ENCODE measurements around the gene ZNF565.
"Not testable (repeated sequence)": the region's sequence is repeated elsewhere in the genome, so short reads cannot be mapped to it uniquely, and the experiment has no call there.

Gene ZNF565

GRCh38 chr19:36186722-36187121 is 27.7 kb downstream of the ZNF565 start:
- H3K14ac ChIP-seq (ENCODE audit: low read length in 2 of 2); H3K79me1 ChIP-seq (replicated peaks; ENCODE audit: low read length, poor library complexity, severe bottlenecking); H4K8ac ChIP-seq (ENCODE audit: low read length); H2AK5ac ChIP-seq (ENCODE audit: low read length, severe bottlenecking); H3K27me3 ChIP-seq (ENCODE audit: control insufficient read depth in 1 of 2, insufficient read depth in 1 of 2, low read length in 2 of 2); DNase-seq; H3K9me3 ChIP-seq (ENCODE audit: control insufficient read depth, low read length); H2BK12ac ChIP-seq (ENCODE audit: low read length in 2 of 2); H3K4me1 ChIP-seq (ENCODE audit: control insufficient read depth, insufficient read depth, low read depth, low read length); H3K23ac ChIP-seq (ENCODE audit: low read length in 2 of 2); H2BK15ac ChIP-seq (ENCODE audit: low read depth, poor library complexity, severe bottlenecking); H2AFZ ChIP-seq (ENCODE audit: low read depth, low read length); H2BK5ac ChIP-seq (ENCODE audit: low read depth, low read length, poor library complexity, severe bottlenecking); H4K91ac ChIP-seq (ENCODE audit: low read length); H3K4me3 ChIP-seq (ENCODE audit: insufficient read depth in 1 of 2, low read depth in 1 of 2, low read length in 2 of 2); H2BK120ac ChIP-seq (ENCODE audit: low read depth, low read length); H3K27ac ChIP-seq (ENCODE audit: low read length, poor library complexity, severe bottlenecking); H3K4ac ChIP-seq (ENCODE audit: low read depth in 1 of 2, low read length in 2 of 2); H3K4me2 ChIP-seq (ENCODE audit: low read length, poor library complexity, severe bottlenecking); H3K9ac ChIP-seq (ENCODE audit: low read length); H3K18ac ChIP-seq (ENCODE audit: low read depth in 1 of 2, low read length in 2 of 2): not testable (repeated sequence)
- WGBS, result 90% methylated on average over 5 of the region's 5 CpGs
- peaks cover 17 to 20% of the 10 kb centered on the region in 2 experiments for H3K36me3 ChIP-seq (ENCODE audit: control insufficient read depth in 1 of 2, insufficient read depth in 2 of 2, low read depth in 1 of 2, low read length in 2 of 2)

DNA sequence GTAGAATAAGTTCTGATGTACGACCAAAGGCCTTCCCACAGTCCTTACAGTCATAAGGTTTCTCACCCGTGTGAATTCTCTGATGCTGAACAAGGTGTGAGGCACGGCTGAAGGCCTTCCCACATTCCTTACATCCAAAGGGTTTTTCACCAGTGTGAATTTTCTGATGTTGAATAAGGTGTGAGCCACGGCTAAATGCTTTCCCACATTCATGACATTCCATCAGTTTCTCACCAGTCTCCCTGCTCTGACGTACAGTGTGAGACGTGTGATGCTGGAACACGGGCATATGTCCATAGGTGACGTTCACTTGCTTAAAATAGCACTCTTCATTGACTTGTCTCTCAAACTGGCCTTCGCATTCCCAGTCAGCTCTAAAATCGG is 31.2 kb downstream of the ZNF565 start:
- H4K8ac ChIP-seq (ENCODE audit: low read length), result no peak overlapping the region
- H3K4me1 ChIP-seq (ENCODE audit: control insufficient read depth, insufficient read depth, low read depth, low read length), result no peaks in the 10 kb centered on the region
- H2BK15ac ChIP-seq (ENCODE audit: low read depth, poor library complexity, severe bottlenecking), result no peak overlapping the region
- no peak overlapping the region for H3K23ac ChIP-seq (ENCODE audit: low read length in 2 of 2)
- 80% methylated on average over 10 of the region's 10 CpGs for WGBS
- peaks cover 15 to 16% of the 10 kb centered on the region in 2 experiments for H3K36me3 ChIP-seq (ENCODE audit: control insufficient read depth in 1 of 2, insufficient read depth in 2 of 2, low read depth in 1 of 2, low read length in 2 of 2)
- no peak overlapping the region for H3K4ac ChIP-seq (ENCODE audit: low read depth in 1 of 2, low read length in 2 of 2)
- no peak overlapping the region for H2AFZ ChIP-seq (ENCODE audit: low read depth, low read length)
- no peak overlapping the region for H2AK5ac ChIP-seq (ENCODE audit: low read length, severe bottlenecking)
- H2BK120ac ChIP-seq (ENCODE audit: low read depth, low read length), result no peak overlapping the region
- DNase-seq, result no peak
- H3K4me2 ChIP-seq (ENCODE audit: low read length, poor library complexity, severe bottlenecking), result no peak overlapping the region
- no peak overlapping the region for H2BK12ac ChIP-seq (ENCODE audit: low read length in 2 of 2)
- no peak overlapping the region for H4K91ac ChIP-seq (ENCODE audit: low read length)
- no peak overlapping the region for H2BK5ac ChIP-seq (ENCODE audit: low read depth, low read length, poor library complexity, severe bottlenecking)
- H3K14ac ChIP-seq (ENCODE audit: low read length in 2 of 2), result no peak overlapping the region
- H3K27ac ChIP-seq (ENCODE audit: low read length, poor library complexity, severe bottlenecking), result peak overlapping the region; percentile 38
- no peaks in the 10 kb centered on the region for H3K79me1 ChIP-seq (replicated peaks; ENCODE audit: low read length, poor library complexity, severe bottlenecking)
- H3K9me3 ChIP-seq (ENCODE audit: control insufficient read depth, low read length), result peaks cover 9% of the 10 kb centered on the region
- no peaks in the 10 kb centered on the region for H3K27me3 ChIP-seq (ENCODE audit: control insufficient read depth in 1 of 2, insufficient read depth in 1 of 2, low read length in 2 of 2)
- H3K4me3 ChIP-seq (ENCODE audit: insufficient read depth in 1 of 2, low read depth in 1 of 2, low read length in 2 of 2), result no peak overlapping the region
- no peak overlapping the region for H3K18ac ChIP-seq (ENCODE audit: low read depth in 1 of 2, low read length in 2 of 2)
- no peak overlapping the region for H3K9ac ChIP-seq (ENCODE audit: low read length)

DNA sequence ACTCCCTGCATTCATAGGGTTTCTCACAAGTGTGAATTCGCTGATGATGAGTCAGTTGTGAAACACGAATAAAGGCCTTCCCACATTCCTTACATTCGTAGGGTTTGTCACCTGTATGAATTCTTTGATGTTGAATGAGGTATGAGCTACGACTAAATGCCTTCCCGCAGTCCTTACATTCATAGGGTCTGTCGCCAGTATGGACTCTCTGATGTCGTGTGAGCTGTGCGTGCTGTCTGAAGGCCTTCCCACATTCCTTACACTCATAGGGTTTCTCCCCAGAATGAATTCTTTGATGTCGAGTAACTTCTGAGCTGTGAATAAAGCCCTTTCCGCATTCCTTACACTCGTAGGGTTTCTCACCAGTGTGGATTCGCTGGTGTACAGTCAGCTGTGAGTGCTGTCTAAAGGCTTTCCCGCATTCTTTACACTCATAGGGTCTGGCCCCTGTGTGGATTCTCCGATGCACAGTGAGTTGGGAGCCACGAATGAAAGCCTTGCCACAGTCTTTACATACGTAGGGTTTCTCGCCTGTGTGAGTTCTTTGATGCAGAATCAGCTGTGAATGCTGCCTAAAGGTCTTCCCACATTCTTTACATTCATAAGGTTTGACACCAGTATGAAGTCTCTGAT is 31.7 kb downstream of the ZNF565 start:
- no peak overlapping the region for H2BK120ac ChIP-seq (ENCODE audit: low read depth, low read length)
- H2BK15ac ChIP-seq (ENCODE audit: low read depth, poor library complexity, severe bottlenecking), result no peak overlapping the region
- no peak overlapping the region for H3K4me2 ChIP-seq (ENCODE audit: low read length, poor library complexity, severe bottlenecking)
- H2BK5ac ChIP-seq (ENCODE audit: low read depth, low read length, poor library complexity, severe bottlenecking), result no peak overlapping the region
- no peak overlapping the region for H2BK12ac ChIP-seq (ENCODE audit: low read length in 2 of 2)
- H3K14ac ChIP-seq (ENCODE audit: low read length in 2 of 2), result no peak overlapping the region
- no peak overlapping the region for H4K91ac ChIP-seq (ENCODE audit: low read length)
- no peak overlapping the region for H4K8ac ChIP-seq (ENCODE audit: low read length)
- H3K36me3 ChIP-seq (ENCODE audit: control insufficient read depth in 1 of 2, insufficient read depth in 2 of 2, low read depth in 1 of 2, low read length in 2 of 2), result peaks cover 12 to 16% of the 10 kb centered on the region in 2 experiments
- H2AK5ac ChIP-seq (ENCODE audit: low read length, severe bottlenecking), result no peak overlapping the region
- no peak overlapping the region for H3K9ac ChIP-seq (ENCODE audit: low read length)
- H3K4me3 ChIP-seq (ENCODE audit: insufficient read depth in 1 of 2, low read depth in 1 of 2, low read length in 2 of 2), result no peak overlapping the region
- H2AFZ ChIP-seq (ENCODE audit: low read depth, low read length), result no peak overlapping the region
- H3K4me1 ChIP-seq (ENCODE audit: control insufficient read depth, insufficient read depth, low read depth, low read length), result no peaks in the 10 kb centered on the region
- DNase-seq, result no peak
- peaks cover 9% of the 10 kb centered on the region for H3K9me3 ChIP-seq (ENCODE audit: control insufficient read depth, low read length)
- WGBS, result 75% methylated on average over 15 of the region's 17 CpGs
- no peak overlapping the region for H3K4ac ChIP-seq (ENCODE audit: low read depth in 1 of 2, low read length in 2 of 2)
- H3K27ac ChIP-seq (ENCODE audit: low read length, poor library complexity, severe bottlenecking), result peak overlapping the region; percentile 43
- H3K18ac ChIP-seq (ENCODE audit: low read depth in 1 of 2, low read length in 2 of 2), result no peak overlapping the region
- H3K23ac ChIP-seq (ENCODE audit: low read length in 2 of 2), result no peak overlapping the region
- H3K27me3 ChIP-seq (ENCODE audit: control insufficient read depth in 1 of 2, insufficient read depth in 1 of 2, low read length in 2 of 2), result no peaks in the 10 kb centered on the region
- no peaks in the 10 kb centered on the region for H3K79me1 ChIP-seq (replicated peaks; ENCODE audit: low read length, poor library complexity, severe bottlenecking)

DNA sequence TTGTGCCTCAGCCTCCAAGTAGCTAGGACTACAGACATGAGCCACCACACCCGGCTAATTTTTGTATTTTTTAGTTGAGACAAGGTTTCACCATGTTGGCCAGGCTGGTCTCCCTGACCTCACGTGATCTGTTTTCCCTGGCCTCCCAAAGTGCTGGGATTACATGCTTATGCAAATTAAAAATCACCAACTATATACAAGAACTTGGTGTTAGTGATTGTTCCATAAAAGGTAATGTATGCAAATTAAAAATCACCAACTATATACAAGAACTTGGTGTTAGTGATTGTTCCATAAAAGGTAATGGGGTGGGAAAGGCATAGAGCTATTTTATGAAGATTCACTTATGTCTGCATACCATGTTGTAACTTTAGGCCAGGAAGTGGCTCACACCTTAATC is 35.4 kb downstream of the ZNF565 start:
- H4K8ac ChIP-seq (ENCODE audit: low read length); H3K27me3 ChIP-seq (ENCODE audit: control insufficient read depth in 1 of 2, insufficient read depth in 1 of 2, low read length in 2 of 2); H3K9me3 ChIP-seq (ENCODE audit: control insufficient read depth, low read length); H2BK15ac ChIP-seq (ENCODE audit: low read depth, poor library complexity, severe bottlenecking); H2AFZ ChIP-seq (ENCODE audit: low read depth, low read length); H3K4ac ChIP-seq (ENCODE audit: low read depth in 1 of 2, low read length in 2 of 2); H3K18ac ChIP-seq (ENCODE audit: low read depth in 1 of 2, low read length in 2 of 2); H3K79me1 ChIP-seq (replicated peaks; ENCODE audit: low read length, poor library complexity, severe bottlenecking); H3K4me1 ChIP-seq (ENCODE audit: control insufficient read depth, insufficient read depth, low read depth, low read length); H3K27ac ChIP-seq (ENCODE audit: low read length, poor library complexity, severe bottlenecking); H4K91ac ChIP-seq (ENCODE audit: low read length); H2BK5ac ChIP-seq (ENCODE audit: low read depth, low read length, poor library complexity, severe bottlenecking); H3K4me3 ChIP-seq (ENCODE audit: insufficient read depth in 1 of 2, low read depth in 1 of 2, low read length in 2 of 2); H3K9ac ChIP-seq (ENCODE audit: low read length); H2BK120ac ChIP-seq (ENCODE audit: low read depth, low read length); H2BK12ac ChIP-seq (ENCODE audit: low read length in 2 of 2); DNase-seq; H3K14ac ChIP-seq (ENCODE audit: low read length in 2 of 2); H3K4me2 ChIP-seq (ENCODE audit: low read length, poor library complexity, severe bottlenecking); H2AK5ac ChIP-seq (ENCODE audit: low read length, severe bottlenecking); H3K23ac ChIP-seq (ENCODE audit: low read length in 2 of 2): not testable (repeated sequence)
- 100% methylated on average over 1 of the region's 2 CpGs for WGBS
- H3K36me3 ChIP-seq (ENCODE audit: control insufficient read depth in 1 of 2, insufficient read depth in 2 of 2, low read depth in 1 of 2, low read length in 2 of 2), result peaks cover 10 to 16% of the 10 kb centered on the region in 2 experiments

Measured in mesenchymal stem cell (in vitro differentiated cells and primary cell).